ENCODE measurements around the gene INKA2.

Gene INKA2

GRCh38 chr1:111709986-111710385 is 29.2 kb downstream of the INKA2 start:
- TF ChIP-seq CTCF (IDR thresholded peaks at IDR 0.05; ENCODE audit: insufficient read depth, low read depth, low read length, missing control alignments), result no peak
- no peak overlapping the region for H3K4me3 ChIP-seq (ENCODE audit: low read length)
- DNase-seq (ENCODE audit: low read depth), result no peak

GRCh38 chr1:111707906-111708305 is 31.3 kb downstream of the INKA2 start:
- DNase-seq (ENCODE audit: low read depth), result peak; percentile 31
- no peak for TF ChIP-seq CTCF (IDR thresholded peaks at IDR 0.05; ENCODE audit: insufficient read depth, low read depth, low read length, missing control alignments)
- no peak overlapping the region for H3K4me3 ChIP-seq (ENCODE audit: low read length)

- no peak for DNase-seq (ENCODE audit: low read depth)
- no peak overlapping the region for H3K4me3 ChIP-seq (ENCODE audit: low read length)
- TF ChIP-seq CTCF (IDR thresholded peaks at IDR 0.05; ENCODE audit: insufficient read depth, low read depth, low read length, missing control alignments), result no peak
Measured at GRCh38 chr1:111706921-111707320, 32.3 kb downstream of the INKA2 start.

GRCh38 chr1:111705841-111706240 is 33.4 kb downstream of the INKA2 start:
- no peak overlapping the region for H3K4me3 ChIP-seq (ENCODE audit: low read length)
- TF ChIP-seq CTCF (IDR thresholded peaks at IDR 0.05; ENCODE audit: insufficient read depth, low read depth, low read length, missing control alignments), result no peak
- no peak for DNase-seq (ENCODE audit: low read depth)

- peak; percentile 92 for DNase-seq (ENCODE audit: low read depth)
- no peak for TF ChIP-seq CTCF (IDR thresholded peaks at IDR 0.05; ENCODE audit: insufficient read depth, low read depth, low read length, missing control alignments)
- H3K4me3 ChIP-seq (ENCODE audit: low read length), result no peak overlapping the region
Measured at GRCh38 chr1:111704776-111705175, 34.4 kb downstream of the INKA2 start.

- no peak for TF ChIP-seq CTCF (IDR thresholded peaks at IDR 0.05; ENCODE audit: insufficient read depth, low read depth, low read length, missing control alignments)
- H3K4me3 ChIP-seq (ENCODE audit: low read length), result no peak overlapping the region
- no peak for DNase-seq (ENCODE audit: low read depth)
Measured at GRCh38 chr1:111704240-111704639, 35.0 kb downstream of the INKA2 start.

GRCh38 chr1:111702504-111703050 is 36.6 kb downstream of the INKA2 start:
- TF ChIP-seq CTCF (IDR thresholded peaks at IDR 0.05; ENCODE audit: insufficient read depth, low read depth, low read length, missing control alignments), result no peak
- H3K4me3 ChIP-seq (ENCODE audit: low read length), result no peak overlapping the region
- no peak for DNase-seq (ENCODE audit: low read depth)
